ENCODE measurements around the gene GRAP2. TPM values are rescaled to one million over a fixed set of nuclear protein-coding genes. Genes with fewer than 3 reads are reported as not detected.
"Not testable (repeated sequence)": the region's sequence is repeated elsewhere in the genome, so short reads cannot be mapped to it uniquely, and the experiment has no call there.

The GRAP2 gene
- total RNA-seq, 1 donor from 2014 or later: 1.2 TPM

DNA sequence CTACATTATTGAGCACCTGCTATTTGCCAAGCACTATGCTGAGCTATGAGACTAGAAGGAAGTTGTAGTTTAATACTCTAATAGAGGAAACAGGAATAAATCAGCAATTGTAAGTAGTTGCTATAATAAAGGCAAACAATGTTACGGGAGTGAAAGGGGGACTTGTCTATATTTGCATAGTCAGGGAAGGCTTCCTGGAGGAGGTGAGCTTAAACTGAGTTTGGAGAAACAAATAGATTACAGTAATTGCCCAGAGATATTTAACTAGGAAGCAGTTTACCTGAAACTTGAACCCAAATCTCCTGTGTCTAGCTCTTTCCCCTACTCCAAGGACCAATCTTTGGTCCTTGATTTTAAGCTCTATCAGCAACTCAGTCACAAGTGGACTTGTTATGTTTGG lies 5.2 kb upstream of the GRAP2 start:
- ATAC-seq (no peak), DNase-seq (no peak)
- intact Hi-C loops (cut with micrococcal nuclease): no loop called here

GRCh38 chr22:39896313-39896996 lies 4.4 kb upstream of the GRAP2 start:
- intact Hi-C loops (cut with micrococcal nuclease): no loop called here
- no peak for ATAC-seq
- DNase-seq: no peak

DNA sequence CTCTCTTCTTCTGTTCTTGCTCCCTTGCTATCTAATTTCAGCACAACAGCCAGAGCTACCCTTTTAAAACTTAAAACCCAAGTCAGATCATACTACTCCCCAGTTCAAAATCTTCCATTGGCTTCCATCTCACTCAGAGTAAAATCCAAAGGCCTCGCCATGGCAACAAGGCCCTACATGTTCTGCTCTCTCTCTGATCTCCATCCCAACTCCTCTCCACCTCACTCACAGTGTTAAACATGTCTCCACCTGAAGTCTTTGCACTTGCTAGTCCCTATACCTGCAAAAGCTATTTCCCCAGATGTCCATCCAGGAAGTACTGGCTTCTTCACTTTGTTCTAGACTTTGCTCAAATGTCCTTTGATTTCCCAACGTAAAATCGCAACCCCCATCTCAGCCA lies 3.0 kb upstream of the GRAP2 start:
- DNase-seq: no peak
- intact Hi-C loops (cut with micrococcal nuclease): no loop called here
- no peak for ATAC-seq

GRCh38 chr22:39898997-39899396 lies 1.9 kb upstream of the GRAP2 start:
- intact Hi-C loops (cut with micrococcal nuclease): no loop called here
- no peak for DNase-seq
- peak; percentile 76 for ATAC-seq

DNA sequence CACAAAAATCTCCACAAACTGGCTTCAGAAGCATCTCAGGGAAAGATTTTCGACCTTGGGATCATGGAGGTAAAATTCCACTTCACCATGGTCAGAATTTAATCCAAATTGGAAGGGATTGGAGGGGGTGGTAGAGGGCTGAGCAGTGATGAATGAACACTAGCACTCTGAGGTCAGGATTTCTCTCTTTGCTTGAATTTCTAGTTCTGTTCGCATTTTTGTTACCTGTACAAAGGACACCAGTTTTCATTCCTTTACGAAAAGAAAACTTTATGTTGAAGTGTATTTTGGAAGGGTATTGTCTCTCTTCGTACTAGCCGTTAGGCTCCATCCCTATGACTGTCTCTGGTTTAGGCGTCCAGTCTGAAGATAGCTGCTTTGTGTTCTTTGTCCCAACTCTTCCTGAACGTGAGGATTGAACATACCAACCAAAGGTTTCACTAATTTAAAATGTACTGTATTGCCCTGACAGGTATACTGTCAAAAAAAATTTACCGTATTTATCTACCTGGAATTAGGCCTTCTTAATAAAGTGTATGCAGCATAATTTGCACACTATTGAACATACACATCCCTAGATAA lies 772 bp downstream of the GRAP2 start:
- no peak for DNase-seq
- intact Hi-C loops (cut with micrococcal nuclease): no loop called here
- ATAC-seq: no peak

GRCh38 chr22:39904024-39904423 lies 3.1 kb downstream of the GRAP2 start:
- DNase-seq; ATAC-seq; intact Hi-C loops (cut with micrococcal nuclease): not testable (repeated sequence)

- intact Hi-C loops (cut with micrococcal nuclease): no loop called here
- no peak for ATAC-seq
- DNase-seq: no peak
Observed at GRCh38 chr22:39904862-39905261, 4.0 kb downstream of the GRAP2 start.

GRCh38 chr22:39905687-39906086 lies 4.8 kb downstream of the GRAP2 start:
- DNase-seq: no peak
- intact Hi-C loops (cut with micrococcal nuclease): no loop called here
- ATAC-seq: no peak

DNA sequence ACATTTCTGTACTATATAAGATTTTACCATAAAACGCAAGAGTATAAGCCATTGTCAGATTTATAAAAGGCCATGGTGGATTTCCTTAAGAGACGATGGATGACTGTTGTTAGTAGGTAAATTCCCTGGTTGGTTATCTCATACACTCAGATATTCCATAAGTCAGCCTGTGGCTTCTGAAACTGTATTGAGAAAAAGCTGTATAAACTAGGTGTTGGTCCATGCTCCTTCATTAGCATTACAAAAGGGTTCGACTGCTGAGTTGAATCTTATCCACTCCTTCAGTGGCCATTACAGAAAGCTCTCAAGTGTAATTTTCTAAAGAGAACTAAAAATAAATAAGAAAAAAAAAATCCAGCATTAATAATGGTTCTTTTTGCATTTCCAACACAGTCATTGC lies 5.3 kb downstream of the GRAP2 start:
- DNase-seq (no peak), ATAC-seq (no peak)
- intact Hi-C loops (cut with micrococcal nuclease): no loop called here

DNA sequence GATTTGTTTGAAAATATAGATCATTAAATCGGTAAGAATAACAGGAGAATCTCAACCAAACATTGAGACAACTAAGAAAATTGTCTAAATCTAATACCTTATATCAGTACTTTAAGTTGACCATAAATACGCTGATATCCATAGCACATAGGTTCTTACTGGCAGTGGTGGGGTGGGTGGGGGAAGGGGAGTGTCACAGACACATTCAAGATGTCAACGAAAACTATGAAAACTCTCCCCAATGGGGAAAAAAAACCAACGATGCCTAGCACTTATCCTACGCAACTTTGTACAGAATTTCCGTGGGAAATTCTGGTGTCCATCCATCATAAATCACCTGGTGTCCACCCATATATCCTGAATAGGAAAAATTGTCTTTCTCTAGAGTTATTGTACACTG lies 6.2 kb downstream of the GRAP2 start:
- ATAC-seq: no peak
- intact Hi-C loops (cut with micrococcal nuclease): no loop called here

DNA sequence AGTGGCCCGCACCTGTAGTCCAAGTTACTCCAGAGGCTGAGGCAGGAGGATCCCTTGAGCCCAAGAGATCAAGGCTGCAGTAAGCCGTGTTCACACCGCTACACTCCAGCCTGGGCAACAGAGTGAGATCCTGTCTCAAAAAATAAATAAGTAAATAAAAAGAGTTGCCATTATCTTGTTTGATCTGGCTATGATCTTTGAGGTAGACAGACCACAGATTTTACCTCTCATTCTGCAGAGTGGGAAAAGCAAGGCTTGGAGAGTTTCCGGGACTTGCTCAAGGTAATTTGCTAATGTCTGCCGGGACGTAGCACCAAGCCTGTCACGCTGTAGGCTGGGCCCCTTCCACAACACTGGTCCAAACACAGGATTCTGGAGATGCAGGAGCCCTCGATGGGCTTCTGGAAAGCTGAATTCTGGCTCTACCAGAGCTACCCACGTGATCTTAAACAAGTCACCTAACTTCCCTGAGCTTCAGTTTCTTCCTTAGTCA lies 6.8 kb downstream of the GRAP2 start:
- intact Hi-C loops (cut with micrococcal nuclease): no loop called here
- ATAC-seq: no peak
- DNase-seq: no peak

More for the DNA sequence above, 6.2 kb downstream of the GRAP2 start:
- DNase-seq: no peak

GRCh38 chr22:39908136-39908535 lies 7.3 kb downstream of the GRAP2 start:
- DNase-seq (no peak), ATAC-seq (no peak)
- intact Hi-C loops (cut with micrococcal nuclease): no loop called here

- no peak for DNase-seq
- intact Hi-C loops (cut with micrococcal nuclease): no loop called here
- no peak for ATAC-seq
Observed at GRCh38 chr22:39908737-39909136, 7.9 kb downstream of the GRAP2 start.

DNA sequence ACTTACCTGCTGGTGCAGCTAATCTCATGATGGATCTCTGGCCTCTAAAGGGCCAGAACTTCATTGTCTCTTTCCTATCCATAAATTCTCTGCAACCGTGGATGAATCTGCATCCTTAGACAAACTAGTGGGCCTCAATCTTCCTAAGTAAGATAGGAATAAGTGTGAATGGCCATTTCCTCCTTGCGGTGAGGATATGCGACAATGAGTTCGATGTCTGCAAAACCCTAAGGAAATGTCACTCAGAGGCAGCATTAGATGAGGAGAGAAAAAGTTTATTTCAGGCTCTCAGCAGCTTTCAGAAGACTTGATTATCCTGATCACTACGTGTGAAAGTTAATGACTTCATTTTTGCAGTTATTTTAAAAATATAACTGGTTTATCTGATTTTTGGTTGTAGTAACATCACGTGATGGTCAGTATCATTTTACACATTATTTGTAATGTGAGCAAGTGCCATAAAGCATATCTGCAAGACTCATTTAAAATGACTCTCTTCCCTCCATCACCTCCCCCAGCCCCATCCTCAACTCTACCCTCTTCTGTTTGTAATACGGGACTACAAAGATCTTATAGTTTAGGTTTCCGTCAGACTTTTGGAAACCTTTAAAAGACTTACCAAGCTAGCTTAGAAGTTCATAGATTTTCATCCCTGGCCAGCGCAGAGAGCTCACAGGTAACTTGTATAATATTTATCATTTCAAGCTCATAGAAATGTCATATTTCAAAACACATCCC lies 10.2 kb downstream of the GRAP2 start:
- intact Hi-C loops (cut with micrococcal nuclease): no loop called here
- ATAC-seq (no peak), DNase-seq (no peak)

DNA sequence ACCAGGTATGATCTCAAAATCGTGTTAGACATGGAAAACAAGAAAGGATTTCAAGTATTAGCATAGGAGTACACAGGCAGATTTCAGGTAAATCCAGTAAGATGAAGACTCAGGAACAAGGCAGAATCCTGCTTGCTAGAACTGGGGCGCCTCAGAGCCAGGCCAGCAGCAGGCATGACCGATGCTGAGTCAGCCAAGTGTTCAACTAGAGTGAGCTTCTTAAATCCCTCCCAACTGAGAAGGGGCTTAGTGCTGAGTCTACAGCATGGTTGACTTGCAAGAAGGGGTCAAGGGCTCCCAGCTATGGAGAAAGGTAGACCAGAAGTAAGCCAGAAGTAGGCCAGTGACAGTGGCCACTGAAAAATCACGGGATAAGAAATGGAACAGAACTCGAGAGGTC lies 12.4 kb downstream of the GRAP2 start:
- ATAC-seq (no peak), DNase-seq (no peak)
- intact Hi-C loops (cut with micrococcal nuclease): no loop called here

GRCh38 chr22:39913886-39914285 lies 13.0 kb downstream of the GRAP2 start:
- DNase-seq (no peak), ATAC-seq (no peak)
- intact Hi-C loops (cut with micrococcal nuclease): no loop called here

DNA sequence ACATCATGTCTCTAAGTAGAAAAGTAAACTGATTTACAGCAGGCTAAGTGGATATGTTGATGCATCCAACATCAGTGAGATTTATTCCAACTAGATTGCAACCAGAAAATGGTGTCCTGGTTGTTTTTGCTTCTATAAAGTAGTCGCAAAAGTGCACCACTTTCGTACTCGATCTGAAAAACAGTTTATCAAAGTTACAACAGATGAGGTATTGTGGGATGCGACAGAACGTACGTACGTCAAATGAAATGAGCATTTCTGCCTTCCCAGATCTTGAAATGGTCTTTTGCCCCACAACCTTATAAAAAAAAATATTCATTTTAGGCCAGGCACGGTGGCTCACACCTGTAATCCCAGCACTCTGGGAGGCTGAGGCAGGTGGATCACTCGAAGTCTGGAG lies 13.7 kb downstream of the GRAP2 start:
- DNase-seq (no peak), ATAC-seq (no peak)
- intact Hi-C loops (cut with micrococcal nuclease): no loop called here

GRCh38 chr22:39915295-39915726 lies 14.4 kb downstream of the GRAP2 start:
- intact Hi-C loops (cut with micrococcal nuclease): no loop called here
- DNase-seq (no peak), ATAC-seq (no peak)

DNA sequence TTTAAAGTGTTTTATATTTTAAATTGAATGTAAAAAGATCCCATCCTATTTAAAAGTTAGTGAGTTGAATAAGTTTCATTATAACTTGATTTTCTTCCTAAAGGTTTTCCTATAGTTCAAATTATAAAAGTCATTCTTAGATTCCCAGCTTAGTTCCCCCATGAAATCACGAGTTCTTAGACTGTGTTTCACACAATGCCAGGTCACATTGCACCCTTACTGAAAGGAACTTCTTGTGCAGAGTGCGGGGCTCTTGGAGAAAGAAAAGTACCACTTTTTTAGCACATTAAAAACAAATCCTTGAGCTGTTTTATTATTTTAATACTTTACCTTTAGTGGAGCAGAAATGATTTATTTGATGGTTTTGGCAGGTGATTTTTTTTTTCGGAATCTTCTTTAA lies 15.6 kb downstream of the GRAP2 start:
- ATAC-seq: no peak
- intact Hi-C loops (cut with micrococcal nuclease): no loop called here
- no peak for DNase-seq

- ATAC-seq (no peak), DNase-seq (no peak)
- intact Hi-C loops (cut with micrococcal nuclease): no loop called here
Observed at GRCh38 chr22:39917197-39917643, 16.3 kb downstream of the GRAP2 start.

All from left ventricle myocardium superior (tissue), 1 donor.